WERI-Rb-1 (cell line): Measurements from ENCODE around the gene CSNK2B.

Experiments used
- DNase-seq: peaks from one replicate; pipeline ENCODE4 v3.0.0-alpha.2; 2020
- H3K27ac ChIP-seq: fragments of 250-450 bp; sonication (Bioruptor Pico); 2 replicates; pipeline ENCODE4 v1.5.1; 2020; ENCODE audit warnings: mild to moderate bottlenecking, moderate library complexity
- H3K27me3 ChIP-seq: fragments of 250-450 bp; sonication (Bioruptor Pico); 2 replicates; pipeline ENCODE4 v1.5.1; 2021; ENCODE audit warnings: mild to moderate bottlenecking, low read depth, moderate library complexity; ENCODE audit not compliant: insufficient read depth, severe bottlenecking
- H3K36me3 ChIP-seq: fragments of 250-450 bp; sonication (Bioruptor Pico); 2 replicates; pipeline ENCODE4 v1.5.1; 2020; ENCODE audit warnings: mild to moderate bottlenecking, moderate library complexity
- H3K4me3 ChIP-seq: 2 replicates; pipeline ENCODE4 v1.5.1; 2011; ENCODE audit warnings: low read depth, mild to moderate bottlenecking, control low read depth, low read length
- H3K9me3 ChIP-seq: fragments of 250-450 bp; sonication (Bioruptor Pico); 2 replicates; pipeline ENCODE4 v1.5.1; 2021; ENCODE audit warnings: mild to moderate bottlenecking, moderate library complexity; ENCODE audit not compliant: severe bottlenecking
- CTCF ChIP-seq: IDR thresholded peaks from 2 replicates; pipeline ENCODE4 v1.5.1; 2011; ENCODE audit warnings: low read depth, mild to moderate bottlenecking, control low read depth, inconsistent platforms, low read length

Gene CSNK2B

GRCh38 chr6:31621991-31622390 is 43.9 kb upstream of the CSNK2B start:
- Histone ChIP-seq H3K27ac (peak overlapping the region; percentile 99), H3K36me3 (peaks cover 63% of the 10 kb centered on the region)
- no peak for TF ChIP-seq CTCF

DNA sequence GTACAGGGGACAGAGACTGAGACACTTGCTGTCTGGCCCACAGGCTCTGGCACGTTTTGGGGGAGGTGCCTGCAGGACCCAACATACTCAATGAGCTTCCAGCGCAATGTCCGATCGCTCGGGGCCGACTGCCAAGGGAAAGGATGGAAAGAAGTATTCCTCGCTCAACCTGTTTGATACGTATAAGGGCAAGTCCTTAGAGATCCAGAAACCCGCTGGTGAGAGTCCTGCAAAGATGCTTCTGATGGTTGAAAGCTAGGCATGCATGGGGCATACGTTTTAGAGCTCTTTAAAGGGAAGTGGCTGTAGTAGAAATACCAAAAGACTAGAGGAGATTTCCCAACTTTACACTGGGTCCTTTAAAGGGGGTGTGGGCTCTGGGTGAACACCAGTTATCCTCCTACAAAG is 43.2 kb upstream of the CSNK2B start:
- no peaks in the 10 kb centered on the region for H3K9me3 ChIP-seq
- H3K27ac ChIP-seq, result peak overlapping the region; percentile 99
- TF ChIP-seq CTCF, result no peak
- no peak overlapping the region for H3K4me3 ChIP-seq
- no peak for DNase-seq
- H3K36me3 ChIP-seq, result peaks cover 70% of the 10 kb centered on the region
- H3K27me3 ChIP-seq, result no peaks in the 10 kb centered on the region

More at GRCh38 chr6:31621991-31622390, 43.9 kb upstream of the CSNK2B start:
- DNase-seq, result no peak
- Histone ChIP-seq H3K9me3 (no peaks in the 10 kb centered on the region), H3K4me3 (peak overlapping the region; percentile 74), H3K27me3 (no peaks in the 10 kb centered on the region)

- Histone ChIP-seq H3K36me3 (peaks cover 84% of the 10 kb centered on the region), H3K27me3 (no peaks in the 10 kb centered on the region), H3K9me3 (no peaks in the 10 kb centered on the region), H3K4me3 (no peak overlapping the region), H3K27ac (no peak overlapping the region)
- TF ChIP-seq CTCF, result no peak
- no peak for DNase-seq
Measured at GRCh38 chr6:31624070-31624469, 41.8 kb upstream of the CSNK2B start.

DNA sequence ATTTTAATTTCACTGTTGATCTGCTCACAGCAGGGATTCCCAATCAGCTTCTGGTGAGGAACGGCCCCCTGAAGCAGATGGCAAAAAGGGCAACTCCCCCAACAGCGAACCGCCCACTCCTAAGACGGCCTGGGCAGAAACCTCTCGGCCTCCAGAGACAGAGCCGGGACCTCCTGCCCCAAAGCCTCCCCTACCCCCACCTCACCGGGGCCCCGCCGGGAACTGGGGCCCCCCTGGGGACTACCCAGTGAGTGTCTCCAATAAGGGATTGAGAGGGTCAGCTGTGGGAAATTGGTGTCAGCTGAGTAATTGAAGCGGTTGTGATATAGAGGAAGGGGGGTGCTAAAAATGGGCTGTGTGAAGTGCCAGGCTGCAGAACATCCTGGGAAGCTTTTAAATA is 38.9 kb upstream of the CSNK2B start:
- TF ChIP-seq CTCF, result no peak
- no peak for DNase-seq
- Histone ChIP-seq H3K36me3 (peaks cover 100% of the 10 kb centered on the region), H3K9me3 (no peaks in the 10 kb centered on the region), H3K27me3 (no peaks in the 10 kb centered on the region), H3K4me3 (no peak overlapping the region), H3K27ac (no peak overlapping the region)

- Histone ChIP-seq H3K4me3 (no peak overlapping the region), H3K36me3 (peaks cover 100% of the 10 kb centered on the region), H3K27me3 (no peaks in the 10 kb centered on the region), H3K27ac (no peak overlapping the region), H3K9me3 (no peaks in the 10 kb centered on the region)
- no peak for TF ChIP-seq CTCF
- no peak for DNase-seq
Measured at GRCh38 chr6:31627690-31628287, 38.1 kb upstream of the CSNK2B start.

DNA sequence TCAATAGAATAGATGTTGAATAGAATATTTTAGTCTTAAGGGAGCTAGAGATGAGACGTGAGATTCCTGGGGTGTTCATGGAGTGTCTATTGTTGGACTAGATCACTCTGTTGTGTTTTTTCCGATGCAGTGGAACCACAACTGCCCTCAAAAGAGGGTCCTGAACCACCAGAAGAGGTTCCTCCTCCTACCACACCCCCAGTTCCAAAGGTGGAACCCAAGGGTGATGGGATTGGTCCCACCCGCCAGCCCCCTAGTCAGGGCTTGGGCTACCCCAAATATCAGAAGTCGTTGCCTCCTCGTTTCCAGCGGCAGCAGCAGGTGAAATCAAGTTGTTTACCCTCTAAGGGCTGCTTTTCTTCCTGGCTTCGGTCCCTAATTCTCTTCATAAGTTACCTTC is 36.9 kb upstream of the CSNK2B start:
- H3K36me3 ChIP-seq, result peaks cover 100% of the 10 kb centered on the region
- TF ChIP-seq CTCF, result no peak
- no peaks in the 10 kb centered on the region for H3K27me3 ChIP-seq
- H3K27ac ChIP-seq, result no peak overlapping the region
- no peaks in the 10 kb centered on the region for H3K9me3 ChIP-seq
- DNase-seq, result no peak
- H3K4me3 ChIP-seq, result no peak overlapping the region
